Stimulated activated naive CD8-positive, alpha-beta T cell treated with anti-CD3 and anti-CD28 coated beads, Interleukin-15, Interleukin-2, amounts not matched to agents 100 U/mL and 50 U/mL, for 24 hours (primary cell): Measurements from ENCODE around the gene APP.
"Not testable (repeated sequence)": the region's sequence is repeated elsewhere in the genome, so short reads cannot be mapped to it uniquely, and the experiment has no call there.

Source experiments
- ATAC-seq: fragments of 150-1000 bp; cut with Tn5 transposase; one replicate; pipeline ENCODE4 v1.10.0; 2021
- DNase-seq: peaks from one replicate; pipeline ENCODE4 v3.0.0; 2021

Gene APP

DNA sequence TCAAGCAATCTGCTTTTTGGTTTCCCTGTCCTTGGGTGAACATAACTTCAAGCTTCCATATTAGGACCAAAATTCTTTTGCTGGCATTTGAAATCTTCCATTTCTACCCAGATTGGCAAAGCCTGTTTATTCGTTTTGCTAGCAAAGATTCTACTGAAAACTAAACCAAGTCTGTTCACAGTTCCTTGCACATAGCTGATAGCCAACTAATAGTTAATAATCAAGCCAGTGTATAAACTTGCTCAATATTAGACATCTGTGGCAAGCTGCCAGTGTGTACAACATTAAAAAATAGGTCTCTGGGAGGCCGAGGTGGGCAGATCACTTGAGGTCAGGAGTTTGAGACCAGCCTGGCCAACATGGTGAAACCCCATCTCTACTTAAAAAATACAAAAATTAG lies 6.3 kb downstream of the APP start:
- ATAC-seq, result no peak
- no peak for DNase-seq

- no peak for DNase-seq
- no peak for ATAC-seq
Measured at GRCh38 chr21:26162081-26162480, 8.5 kb downstream of the APP start.

DNA sequence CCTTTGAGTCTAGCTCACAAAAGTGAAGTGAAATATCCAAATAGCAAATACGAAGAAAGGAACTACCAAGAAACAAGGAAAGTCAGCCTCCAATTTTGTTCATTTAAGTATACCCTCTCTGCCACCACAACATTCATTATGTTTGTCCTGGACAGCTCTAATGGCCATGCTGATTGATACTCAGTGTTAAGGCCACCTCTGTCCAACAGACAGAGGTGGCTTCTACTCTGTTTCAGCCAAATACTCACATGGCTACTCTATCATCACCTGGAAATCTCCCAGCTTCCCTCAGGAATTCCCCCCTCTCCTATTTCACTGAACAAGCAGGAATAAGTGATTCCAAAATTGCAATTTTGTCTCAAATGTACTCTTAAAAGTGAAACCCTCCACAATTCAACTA lies 10.7 kb downstream of the APP start:
- no peak for DNase-seq
- no peak for ATAC-seq

GRCh38 chr21:26157801-26158200 lies 12.8 kb downstream of the APP start:
- DNase-seq (no peak), ATAC-seq (no peak)

DNA sequence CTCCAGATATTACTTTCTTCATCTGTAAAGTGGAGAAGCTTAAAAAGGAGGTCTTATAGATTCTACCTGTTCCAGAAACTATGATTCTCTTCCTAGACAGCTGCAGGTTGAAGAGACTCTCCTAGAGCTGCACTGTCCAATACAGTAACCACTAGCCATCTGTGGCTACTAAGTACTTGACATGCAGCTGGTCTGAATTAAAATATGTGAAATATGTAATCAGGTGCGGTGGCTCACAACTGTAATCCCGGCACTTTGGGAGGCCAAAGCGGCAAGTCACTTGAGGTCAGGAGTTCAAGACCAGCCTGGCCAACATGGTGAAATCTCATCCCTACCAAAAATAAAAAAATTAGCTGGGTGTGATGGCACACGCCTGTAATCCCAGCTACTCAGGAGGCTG lies 15.8 kb downstream of the APP start:
- DNase-seq (no peak), ATAC-seq (no peak)

- DNase-seq, result no peak
- no peak for ATAC-seq
Measured at GRCh38 chr21:26153758-26154157, 16.8 kb downstream of the APP start.

DNA sequence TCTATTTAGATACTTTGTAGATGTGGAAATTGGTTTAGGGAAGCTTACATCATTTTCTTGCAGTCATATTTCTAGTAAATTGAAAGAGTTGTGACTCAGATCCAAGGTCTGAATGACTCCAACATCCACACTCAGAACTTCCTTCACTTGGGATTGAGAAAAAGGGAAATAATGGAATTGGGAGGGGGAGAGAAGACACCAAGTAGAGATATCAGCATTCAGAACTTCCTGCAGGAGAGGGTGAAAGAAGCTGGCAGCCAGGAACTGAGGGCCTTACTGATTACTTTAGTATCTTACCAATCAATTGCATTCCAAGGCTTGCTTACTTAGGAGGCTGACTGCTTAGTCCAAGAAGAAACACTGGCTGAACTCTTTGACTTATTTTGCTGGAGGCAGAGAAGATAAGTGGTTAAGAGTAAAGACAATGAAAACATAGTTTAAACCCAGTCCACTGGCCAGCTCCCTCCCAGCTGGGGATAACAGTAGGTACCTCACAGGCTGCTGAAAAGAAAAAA lies 21.7 kb downstream of the APP start:
- no peak for DNase-seq
- no peak for ATAC-seq

- ATAC-seq (no peak), DNase-seq (no peak)
Measured at GRCh38 chr21:26148071-26148839, 22.3 kb downstream of the APP start.

DNA sequence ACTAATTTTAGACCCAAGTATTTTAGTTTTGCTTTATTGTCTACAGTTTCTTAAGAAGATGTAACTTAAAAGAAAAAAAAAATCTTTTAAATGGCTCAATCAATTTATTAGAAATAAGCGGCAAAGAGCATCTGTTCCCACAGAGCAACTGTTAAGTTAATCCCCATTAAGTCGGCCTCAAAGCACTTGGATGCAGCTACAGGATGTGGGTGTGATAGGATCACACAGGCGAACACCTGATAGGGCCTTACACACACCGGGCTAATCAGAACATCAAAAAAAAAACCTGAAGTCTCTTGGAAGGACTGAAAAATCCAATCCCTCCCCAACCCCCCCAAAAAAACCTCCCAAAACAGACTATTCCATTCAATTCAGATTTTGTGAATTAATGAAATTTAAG lies 23.0 kb downstream of the APP start:
- ATAC-seq (no peak), DNase-seq (no peak)

GRCh38 chr21:26146681-26147080 lies 23.9 kb downstream of the APP start:
- DNase-seq, result no peak
- no peak for ATAC-seq

DNA sequence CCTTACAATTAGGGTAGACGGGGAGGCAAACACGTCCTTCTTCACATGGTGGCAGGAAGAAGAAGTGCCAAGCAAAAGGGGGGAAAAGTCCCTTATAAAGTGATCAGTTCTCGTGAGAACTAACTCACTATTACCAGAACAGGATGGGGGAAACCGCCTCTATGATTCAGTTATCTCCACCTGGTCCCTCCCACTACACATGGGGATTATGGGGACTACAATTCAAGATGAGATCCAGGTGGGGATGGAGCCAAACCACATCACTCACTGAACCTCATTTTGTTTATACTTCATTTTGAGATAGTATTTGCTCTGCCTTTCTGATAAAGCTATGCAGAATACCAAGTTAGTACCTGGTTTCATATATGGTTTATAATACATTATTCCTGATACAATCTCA lies 26.5 kb downstream of the APP start:
- ATAC-seq (no peak), DNase-seq (no peak)

- no peak for ATAC-seq
Measured at GRCh38 chr21:26142363-26142762, 28.2 kb downstream of the APP start.

GRCh38 chr21:26140926-26141325 lies 29.6 kb downstream of the APP start:
- no peak for ATAC-seq

More at GRCh38 chr21:26142363-26142762, 28.2 kb downstream of the APP start:
- no peak for DNase-seq

GRCh38 chr21:26140164-26140579 lies 30.4 kb downstream of the APP start:
- no peak for DNase-seq
- ATAC-seq, result no peak

More at GRCh38 chr21:26140926-26141325, 29.6 kb downstream of the APP start:
- no peak for DNase-seq

GRCh38 chr21:26138615-26139257 lies 31.8 kb downstream of the APP start:
- DNase-seq, result no peak

DNA sequence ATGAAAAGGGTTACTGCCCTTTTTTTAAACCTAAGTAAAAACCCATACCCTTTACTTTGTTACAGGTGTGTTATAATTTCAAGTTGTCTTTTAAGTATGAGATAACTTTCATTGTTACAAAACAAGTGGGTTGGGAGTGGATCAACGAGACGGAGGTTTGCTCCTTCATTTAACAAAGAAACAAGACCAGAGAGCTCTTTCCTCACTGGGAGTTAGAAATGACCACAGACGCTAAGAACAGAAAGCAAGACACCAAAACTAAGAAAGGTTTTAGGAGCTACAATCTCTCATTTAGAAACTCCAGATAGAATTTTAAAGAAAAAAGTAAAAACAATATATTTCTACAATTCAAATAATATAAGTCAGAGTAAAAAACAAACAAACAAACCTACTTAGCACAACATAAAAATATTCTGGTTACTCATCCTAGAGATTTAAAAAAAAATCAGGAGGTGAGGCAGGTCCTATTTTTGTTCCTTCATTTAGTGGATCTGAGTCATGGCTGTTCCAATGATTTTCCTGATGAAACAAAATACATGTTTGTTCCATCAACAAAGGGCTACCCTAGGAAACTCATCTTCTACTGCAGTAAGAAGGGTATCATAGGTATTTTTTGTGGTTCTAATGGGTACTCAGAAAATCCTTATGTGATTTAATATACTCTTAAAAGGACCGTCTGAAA lies 33.0 kb downstream of the APP start:
- ATAC-seq, result no peak
- no peak for DNase-seq

More at GRCh38 chr21:26138615-26139257, 31.8 kb downstream of the APP start:
- no peak for ATAC-seq

DNA sequence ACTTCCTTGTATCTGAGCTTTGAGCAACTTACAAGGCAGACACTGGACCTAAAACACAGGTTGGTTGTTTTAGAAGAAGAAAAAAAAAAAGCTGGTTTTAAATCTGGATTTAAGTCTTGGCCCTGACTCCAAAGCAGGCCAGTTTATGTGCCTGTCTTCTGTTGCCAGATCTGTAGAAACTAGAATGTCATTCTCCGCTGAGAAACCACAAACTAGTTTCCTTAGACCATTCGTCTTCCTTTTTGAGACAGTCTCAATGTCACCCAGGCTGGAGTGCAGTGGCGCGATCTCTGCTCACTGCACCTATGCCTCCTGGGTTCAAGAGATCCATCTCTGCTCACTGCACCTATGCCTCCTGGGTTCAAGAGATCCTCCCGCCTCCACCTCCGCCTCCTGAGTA lies 33.9 kb downstream of the APP start:
- peak; percentile 91 for ATAC-seq
- no peak for DNase-seq

DNA sequence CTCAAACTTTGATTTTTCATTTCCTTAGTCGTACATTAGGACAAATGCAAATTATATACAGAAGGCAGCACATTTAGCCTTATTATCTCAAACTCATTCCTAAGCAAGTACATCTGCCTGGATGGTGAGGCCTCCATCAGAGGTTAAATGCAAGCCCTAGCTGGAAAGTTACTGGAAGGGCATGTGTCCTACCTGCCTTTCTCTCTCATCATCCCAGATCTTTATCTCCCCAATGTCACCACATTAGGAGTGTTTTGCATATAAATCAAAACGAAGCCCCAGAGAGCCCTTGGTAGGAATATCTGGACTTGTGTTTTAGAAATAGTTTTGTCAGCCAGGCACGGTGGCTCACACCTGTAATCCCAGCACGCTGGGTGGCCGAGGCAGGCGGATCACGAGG lies 35.0 kb downstream of the APP start:
- DNase-seq (no peak), ATAC-seq (no peak)

DNA sequence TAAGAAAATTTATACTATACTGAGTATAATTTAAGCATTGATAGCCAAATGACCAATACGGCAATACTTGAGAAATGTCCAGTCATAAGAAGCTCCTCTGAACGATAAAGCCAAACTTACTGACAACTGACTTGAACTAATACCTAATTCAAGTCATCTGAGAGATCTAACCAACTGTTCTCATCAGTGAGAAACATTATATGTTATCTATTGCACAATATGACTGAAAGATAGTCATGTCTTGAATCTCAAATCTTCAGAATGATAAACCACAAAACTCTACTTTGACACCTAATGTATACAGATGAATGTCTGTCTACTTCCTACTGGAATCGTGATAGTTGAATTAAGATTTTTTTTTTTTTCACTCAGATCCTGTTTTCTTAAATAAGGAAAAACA lies 39.0 kb downstream of the APP start:
- ATAC-seq (no peak), DNase-seq (no peak)

DNA sequence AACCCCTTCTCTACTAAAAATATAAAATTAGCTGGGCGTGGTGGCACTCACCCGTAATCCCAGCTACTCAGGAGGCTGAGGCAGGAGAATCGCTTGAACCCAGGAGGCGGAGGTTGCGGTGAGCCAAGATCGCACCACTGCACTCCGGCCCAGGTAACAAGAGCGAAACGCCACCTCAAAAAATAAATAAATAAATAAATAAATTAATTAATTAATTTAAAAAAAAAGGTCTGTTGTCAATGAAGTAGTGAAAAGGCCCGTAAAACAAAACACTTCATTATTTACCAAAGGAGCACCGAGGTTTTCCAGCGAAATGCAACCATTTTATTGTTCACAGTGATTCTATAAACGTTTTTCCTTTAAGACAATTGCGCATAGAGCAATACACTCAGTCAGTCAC lies 39.5 kb downstream of the APP start:
- ATAC-seq, DNase-seq: not testable (repeated sequence)

GRCh38 chr21:26130249-26130881 lies 40.2 kb downstream of the APP start:
- no peak for ATAC-seq
- no peak for DNase-seq

GRCh38 chr21:26127918-26128317 lies 42.7 kb downstream of the APP start:
- DNase-seq, result no peak
- no peak for ATAC-seq
